Hepatocyte (in vitro differentiated cells): Measurements from ENCODE around the gene SVIL. TPM values are rescaled to one million over a fixed set of nuclear protein-coding genes. Genes with fewer than 3 reads are reported as not detected.

ENCODE experiments used
- DNase-seq: peaks from one replicate; pipeline ENCODE4 v3.0.0-alpha.2; 2016; ENCODE audit warnings: low spot score
- H2AFZ ChIP-seq: fragments of 200-600 bp; sonication (generic); 2 replicates; pipeline ENCODE4 v1.6.0; 2016; ENCODE audit warnings: antibody characterized with exemption, mild to moderate bottlenecking
- H3K27ac ChIP-seq: fragments of 200-600 bp; sonication (generic); 2 replicates; pipeline ENCODE4 v1.5.1; 2016; ENCODE audit warnings: mild to moderate bottlenecking
- H3K27me3 ChIP-seq: fragments of 200-600 bp; sonication (generic); 2 replicates; pipeline ENCODE4 v1.6.1; 2016
- H3K36me3 ChIP-seq: fragments of 200-600 bp; sonication (generic); replicated peaks from 2 replicates; pipeline ENCODE4 v1.5.1; 2016; ENCODE audit warnings: low read depth; ENCODE audit not compliant: insufficient read depth
- H3K4me1 ChIP-seq: fragments of 200-600 bp; sonication (generic); 2 replicates; pipeline ENCODE4 v1.5.1; 2016; ENCODE audit warnings: mild to moderate bottlenecking, moderate library complexity; ENCODE audit not compliant: insufficient read depth
- H3K4me2 ChIP-seq: fragments of 200-600 bp; sonication (generic); 2 replicates; pipeline ENCODE4 v1.6.0; 2016
- H3K4me3 ChIP-seq: fragments of 200-600 bp; sonication (generic); 2 replicates; pipeline ENCODE4 v1.5.1; 2016; ENCODE audit warnings: mild to moderate bottlenecking
- H3K79me2 ChIP-seq: fragments of 200-600 bp; sonication (generic); 2 replicates; pipeline ENCODE4 v1.6.0; 2017; ENCODE audit warnings: mild to moderate bottlenecking
- H3K9me2 ChIP-seq: fragments of 200-600 bp; sonication (generic); replicated peaks from 2 replicates; pipeline ENCODE4 v1.6.0; 2017; ENCODE audit warnings: mild to moderate bottlenecking; ENCODE audit not compliant: insufficient read depth
- H3K9me3 ChIP-seq: fragments of 200-600 bp; sonication (generic); 2 replicates; pipeline ENCODE4 v1.5.1; 2016; ENCODE audit warnings: low read depth, mild to moderate bottlenecking
- H4K20me1 ChIP-seq: fragments of 200-600 bp; sonication (generic); 2 replicates; pipeline ENCODE4 v1.6.0; 2016; ENCODE audit warnings: mild to moderate bottlenecking; ENCODE audit not compliant: insufficient read depth, poor library complexity, severe bottlenecking
- CTCF ChIP-seq: fragments of 200-600 bp; sonication (generic); IDR thresholded peaks from 2 replicates; pipeline ENCODE4 v1.5.1; 2016; ENCODE audit warnings: antibody characterized with exemption, mild to moderate bottlenecking; ENCODE audit not compliant: poor library complexity
- EZH2 ChIP-seq: fragments of 200-600 bp; sonication (generic); IDR thresholded peaks from 2 replicates; pipeline ENCODE4 v1.6.1; 2016; ENCODE audit warnings: antibody characterized with exemption, mild to moderate bottlenecking, borderline replicate concordance
- EZH2phosphoT487 ChIP-seq: fragments of 200-600 bp; sonication (generic); IDR thresholded peaks from one replicate; pipeline ENCODE4 v1.6.1; 2018; ENCODE audit warnings: antibody characterized with exemption, mild to moderate bottlenecking, low read depth, moderate library complexity; ENCODE audit not compliant: unreplicated experiment, severe bottlenecking
- WGBS: methylation state at CpG from one replicate; pipeline ENCODE4 v1.1.6; 2016; ENCODE audit warnings: low lambda C conversion rate; ENCODE audit errors: missing lambda C conversion rate; 5-methylcytosine and 5-hydroxymethylcytosine counted together
- polyA plus RNA-seq: library from polyadenylated mRNA; unstranded; fragments of >200 nt; fragmentation: Nextera tagmentation; extraction: Ambion mirVana; gene quantifications from 2 replicates; pipeline ENCODE4 v1.2.1, GENCODE V29; 2016
- total RNA-seq: library from RNA; depleted of rRNA; stranded (reverse); fragments of >200 nt; gene quantifications from 2 replicates; pipeline ENCODE4 v1.2.3, GENCODE V29; 2014

The SVIL gene, protein sequence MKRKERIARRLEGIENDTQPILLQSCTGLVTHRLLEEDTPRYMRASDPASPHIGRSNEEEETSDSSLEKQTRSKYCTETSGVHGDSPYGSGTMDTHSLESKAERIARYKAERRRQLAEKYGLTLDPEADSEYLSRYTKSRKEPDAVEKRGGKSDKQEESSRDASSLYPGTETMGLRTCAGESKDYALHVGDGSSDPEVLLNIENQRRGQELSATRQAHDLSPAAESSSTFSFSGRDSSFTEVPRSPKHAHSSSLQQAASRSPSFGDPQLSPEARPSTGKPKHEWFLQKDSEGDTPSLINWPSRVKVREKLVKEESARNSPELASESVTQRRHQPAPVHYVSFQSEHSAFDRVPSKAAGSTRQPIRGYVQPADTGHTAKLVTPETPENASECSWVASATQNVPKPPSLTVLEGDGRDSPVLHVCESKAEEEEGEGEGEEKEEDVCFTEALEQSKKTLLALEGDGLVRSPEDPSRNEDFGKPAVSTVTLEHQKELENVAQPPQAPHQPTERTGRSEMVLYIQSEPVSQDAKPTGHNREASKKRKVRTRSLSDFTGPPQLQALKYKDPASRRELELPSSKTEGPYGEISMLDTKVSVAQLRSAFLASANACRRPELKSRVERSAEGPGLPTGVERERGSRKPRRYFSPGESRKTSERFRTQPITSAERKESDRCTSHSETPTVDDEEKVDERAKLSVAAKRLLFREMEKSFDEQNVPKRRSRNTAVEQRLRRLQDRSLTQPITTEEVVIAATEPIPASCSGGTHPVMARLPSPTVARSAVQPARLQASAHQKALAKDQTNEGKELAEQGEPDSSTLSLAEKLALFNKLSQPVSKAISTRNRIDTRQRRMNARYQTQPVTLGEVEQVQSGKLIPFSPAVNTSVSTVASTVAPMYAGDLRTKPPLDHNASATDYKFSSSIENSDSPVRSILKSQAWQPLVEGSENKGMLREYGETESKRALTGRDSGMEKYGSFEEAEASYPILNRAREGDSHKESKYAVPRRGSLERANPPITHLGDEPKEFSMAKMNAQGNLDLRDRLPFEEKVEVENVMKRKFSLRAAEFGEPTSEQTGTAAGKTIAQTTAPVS (N-terminal part only)
- total RNA-seq (24.3 and 24.4 TPM in 2 replicates), polyA plus RNA-seq (36.5 and 64.2 TPM in 2 replicates)

DNA sequence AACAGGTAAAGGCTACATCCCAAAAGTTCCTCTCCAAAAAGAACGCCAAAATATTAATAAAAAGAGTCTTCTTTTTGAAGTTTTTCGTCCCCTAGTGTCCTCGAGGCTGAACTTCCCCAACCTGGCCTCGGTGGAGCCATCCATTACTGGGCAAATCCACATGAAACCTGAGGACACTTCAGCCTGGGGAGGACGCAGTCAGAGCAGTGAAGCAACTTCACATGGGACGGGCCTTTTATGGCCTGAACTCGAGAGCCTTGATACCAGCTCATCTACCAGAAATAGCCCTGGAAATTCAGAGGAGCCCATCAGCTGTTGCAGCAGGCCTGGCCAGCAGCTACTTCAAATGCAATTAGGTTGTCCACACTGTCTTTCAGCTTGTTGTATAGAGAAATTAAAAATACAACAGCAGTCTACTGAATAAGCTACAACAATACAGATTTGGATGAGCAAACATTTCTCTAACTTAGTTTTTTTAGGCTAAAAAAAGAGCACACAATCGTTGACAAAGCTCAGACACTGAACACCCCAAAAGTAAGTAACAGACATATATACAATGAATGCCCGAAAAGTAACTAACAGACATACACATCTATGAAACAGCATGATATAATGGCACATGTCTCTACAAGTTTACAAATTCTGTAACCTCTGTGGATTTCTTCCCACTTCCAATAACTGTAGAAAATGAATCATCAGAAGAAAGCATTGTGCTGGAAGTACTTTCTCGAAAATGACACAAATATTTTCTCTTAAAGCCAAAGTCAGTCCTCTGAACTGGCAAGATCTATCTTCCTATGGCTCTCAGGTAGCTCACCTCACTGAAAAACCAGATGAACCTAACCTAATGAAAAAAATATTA, at the start of gene SVIL:
Gene SVIL (minus strand): TSS at position 208 of the 862 bp plus-strand sequence. CDS start 79,913 bp downstream, outside the sequence.
- H3K4me3 ChIP-seq = no peak within 1 kb of the TSS

GRCh38 chr10:29681676-29682448, 47.1 kb upstream of the SVIL start:
- Histone ChIP-seq H3K9me3 (no peaks in the 10 kb centered on the region), H3K4me2 (no peak overlapping the region), H3K79me2 (peaks cover 10% of the 10 kb centered on the region), H3K27me3 (no peaks in the 10 kb centered on the region), H2AFZ (no peak overlapping the region), H3K4me1 (no peaks in the 10 kb centered on the region), H3K9me2 (no peaks in the 10 kb centered on the region), H3K36me3 (no peaks in the 10 kb centered on the region), H3K27ac (no peak overlapping the region), H4K20me1 (peaks cover 4% of the 10 kb centered on the region), H3K4me3 (no peak overlapping the region)
- no peak for DNase-seq
- WGBS = 89% methylated on average over 9 of the region's 9 CpGs
- TF ChIP-seq EZH2 (no peak), CTCF (no peak), EZH2phosphoT487 (no peak)

More for the DNA sequence above, at the start of gene SVIL:
- Histone ChIP-seq H3K27me3 (no peaks in the 10 kb centered on the region), H3K27ac (peak within 1 kb of the TSS; percentile 89), H3K36me3 (no peaks in the 10 kb centered on the region), H3K9me2 (no peaks in the 10 kb centered on the region), H3K4me1 (peaks cover 43% of the 10 kb centered on the region), H3K79me2 (peaks cover 60% of the 10 kb centered on the region), H2AFZ (no peak within 1 kb of the TSS), H4K20me1 (no peaks in the 10 kb centered on the region), H3K4me2 (peak within 1 kb of the TSS; percentile 67), H3K9me3 (no peaks in the 10 kb centered on the region)
- peak; percentile 74 for DNase-seq
- WGBS = 36% methylated on average over 10 of the region's 10 CpGs
- TF ChIP-seq CTCF (peak; percentile 1), EZH2 (no peak), EZH2phosphoT487 (no peak)

DNA sequence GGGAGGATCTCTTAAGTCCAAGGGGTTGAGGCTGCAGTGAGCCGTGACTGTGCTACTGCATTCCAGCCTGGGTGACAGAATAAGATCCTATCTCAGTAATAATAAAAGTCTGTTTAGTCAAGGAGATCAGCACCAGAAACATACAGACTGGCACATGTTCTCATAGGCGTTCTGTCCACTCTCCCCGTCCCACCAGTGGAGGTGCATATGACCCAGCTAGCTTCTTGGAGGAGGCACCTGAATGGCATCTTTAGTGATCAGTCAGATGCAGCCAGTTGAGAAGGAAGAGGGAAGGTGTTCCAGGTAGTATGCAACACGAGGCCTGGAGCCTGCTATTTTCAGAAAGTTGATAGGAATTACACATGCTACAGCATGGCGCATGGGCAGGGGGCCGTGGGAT, 45.3 kb upstream of the SVIL start:
- Histone ChIP-seq H3K4me3 (no peak overlapping the region), H3K4me2 (no peak overlapping the region), H2AFZ (no peak overlapping the region), H3K9me3 (peaks cover 8% of the 10 kb centered on the region), H4K20me1 (peaks cover 4% of the 10 kb centered on the region), H3K36me3 (peaks cover 3% of the 10 kb centered on the region), H3K9me2 (no peaks in the 10 kb centered on the region), H3K79me2 (peaks cover 6% of the 10 kb centered on the region), H3K27me3 (no peaks in the 10 kb centered on the region), H3K4me1 (no peaks in the 10 kb centered on the region), H3K27ac (no peak overlapping the region)
- TF ChIP-seq EZH2phosphoT487 = no peak
- no peak for TF ChIP-seq EZH2
- no peak for DNase-seq
- WGBS = 93% methylated on average over 6 of the region's 6 CpGs
